A549 treated with DMSO at 1 μM for 4 hours (cell line): ENCODE results near the gene AP3M1. TPM values are rescaled to one million over a fixed set of nuclear protein-coding genes. Genes with fewer than 3 reads are reported as not detected.

Experiments used
- total RNA-seq: library from RNA; stranded (reverse); fragments of 200-300 nt; extraction: Qiagen RNA extraction; gene quantifications from 5 replicates; pipeline ENCODE4 v1.2.3, GENCODE V29; 2022; ENCODE audit warnings: low read depth

AP3M1 gene
- total RNA-seq = 28.5 to 37.2 TPM (median 34.8 TPM) in 5 replicates

GRCh38 chr10:74150204-74150989 is at the start of gene AP3M1:
TSS of gene AP3M1 (minus strand) at chr10:74150828. CDS start at chr10:74138379, 12,449 bp downstream.

DNA sequence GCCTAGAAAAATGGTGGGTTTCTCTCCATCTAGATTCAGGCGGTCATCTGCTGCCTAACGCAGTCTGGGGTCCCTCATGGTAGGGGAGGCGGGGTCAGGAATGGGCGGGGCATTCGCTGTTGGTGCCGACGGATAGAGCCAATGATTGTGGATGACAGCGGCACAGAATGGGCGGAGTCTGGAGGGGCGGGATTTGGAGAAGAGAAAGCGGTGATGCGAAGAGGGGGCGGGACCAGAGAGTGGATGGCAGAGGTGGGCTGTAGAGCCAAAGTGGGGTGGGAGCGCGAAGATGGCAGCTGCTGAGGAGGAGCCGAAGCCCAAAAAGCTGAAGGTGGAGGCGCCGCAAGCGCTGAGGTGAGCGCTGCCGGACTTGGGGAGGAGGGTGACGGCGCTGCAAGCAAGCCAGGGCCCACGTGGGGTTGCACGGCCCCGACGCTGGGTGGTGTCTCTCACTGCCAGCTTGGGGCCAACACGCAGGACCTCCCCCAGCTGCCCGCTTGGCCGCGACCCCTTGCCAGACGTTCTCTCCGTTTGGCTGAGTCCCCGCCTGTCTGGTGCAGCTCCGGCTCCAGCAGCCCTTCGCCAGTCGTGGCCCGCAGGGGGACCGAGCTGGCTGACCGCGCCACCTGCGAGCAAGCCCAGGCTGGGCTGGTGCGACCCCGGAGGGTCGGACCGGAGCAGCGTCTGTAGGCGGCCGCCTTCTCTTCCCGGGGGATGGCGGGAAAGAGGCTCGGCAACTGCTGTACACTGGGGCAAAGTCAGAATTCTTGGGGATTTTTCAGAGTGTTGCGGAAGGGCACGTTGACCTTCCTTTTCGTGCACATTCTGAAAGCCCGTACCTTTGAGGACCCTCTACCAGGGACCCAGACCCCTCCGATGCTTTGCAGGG is 606 bp upstream of the AP3M1 start, which contains the start of gene ADK:
Gene ADK, plus strand, starts transcription at position 232 of the 889 bp plus-strand sequence. Its CDS starts 58 bp downstream, at position 290.

Other genes starting within 250 kb of the AP3M1 start
- 142 to 163 TPM (median 157 TPM) in 5 replicates for gene PLAU, start 239.7 kb downstream of the AP3M1 start, total RNA-seq
- gene VCL, start 152.7 kb downstream of the AP3M1 start, total RNA-seq = 96.9 to 148 TPM (median 129 TPM) in 5 replicates
- gene ADK, start 393 bp upstream of the AP3M1 start, total RNA-seq = 32.0 to 38.3 TPM (median 34.7 TPM) in 5 replicates